H1 (cell line): ENCODE measurements around the gene CFAP20. TPM values are rescaled to one million over a fixed set of nuclear protein-coding genes. Genes with fewer than 3 reads are reported as not detected.

Experiments
- CTCF ChIA-PET: fragments of 300-600 bp; sonication (Branson Sonifier 250); formaldehyde crosslinking; loops from one replicate; lab custom pipeline; 2021; ENCODE audit not compliant: partially characterized antibody; lab: Charles Lee
- POLR2A ChIA-PET: fragments of 300-600 bp; sonication (Branson Sonifier 250); formaldehyde crosslinking; loops from one replicate; lab custom pipeline; 2021; ENCODE audit warnings: inconsistent platforms; ENCODE audit not compliant: partially characterized antibody; lab: Charles Lee
- DNase-seq, 2 experiments: peaks; one replicate each; pipeline versions ENCODE4 v3.0.0 to v3.0.0-alpha.2; 2010 to 2022; ENCODE audit warnings: low spot score in 2 of 2, low read depth in 1 of 2, mixed read lengths in 1 of 2
- FAIRE-seq: peaks from 2 replicates; lab custom pipeline; 2011; peaks lifted over from hg19 to GRCh38; lab: Jason Lieb, UNC
- H2AFZ ChIP-seq: 2 replicates; pipeline ENCODE4 v1.8.1; 2012; ENCODE audit warnings: low read length, inconsistent platforms
- H2AK5ac ChIP-seq: 2 replicates; pipeline ENCODE4 v1.6.1; 2013; ENCODE audit warnings: low read depth, low read length
- H2BK120ac ChIP-seq: replicated peaks from 2 replicates; pipeline ENCODE3; 2013; ENCODE audit warnings: low read depth, low read length, inconsistent platforms
- H2BK12ac ChIP-seq: 2 replicates; pipeline ENCODE4 v1.6.1; 2013; ENCODE audit warnings: low read depth, low read length
- H2BK15ac ChIP-seq: 2 replicates; pipeline ENCODE4 v1.6.1; 2013; ENCODE audit warnings: low read length
- H2BK20ac ChIP-seq: 2 replicates; pipeline ENCODE4 v1.6.1; 2013; ENCODE audit warnings: low read length
- H2BK5ac ChIP-seq: 2 replicates; pipeline ENCODE4 v1.6.1; 2013; ENCODE audit warnings: low read depth, low read length
- H3K14ac ChIP-seq: 2 replicates; pipeline ENCODE4 v1.6.1; 2013; ENCODE audit warnings: inconsistent platforms; ENCODE audit not compliant: insufficient read length
- H3K18ac ChIP-seq: 2 replicates; pipeline ENCODE4 v1.6.1; 2013; ENCODE audit warnings: low read length; ENCODE audit errors: extremely low read depth
- H3K23ac ChIP-seq: 2 replicates; pipeline ENCODE4 v1.6.1; 2013; ENCODE audit warnings: inconsistent platforms; ENCODE audit not compliant: insufficient read length
- H3K23me2 ChIP-seq: 2 replicates; pipeline ENCODE4 v1.6.1; 2013; ENCODE audit warnings: low read depth, low read length
- H3K27ac ChIP-seq: 2 replicates; pipeline ENCODE4 v1.6.1; 2011; ENCODE audit warnings: low read depth, low read length, inconsistent platforms
- H3K27me3 ChIP-seq, 4 experiments: replicated peaks in 1 of 4; 1 replicate in 1 of 4; 2 replicates in 3 of 4; pipeline versions ENCODE4 v1.6.1 to v1.8.1; 2011 to 2013; ENCODE audit warnings: low read length in 3 of 4, mild to moderate bottlenecking in 3 of 4, inconsistent platforms in 2 of 4, mixed read lengths in 2 of 4, moderate library complexity in 1 of 4; ENCODE audit not compliant: control insufficient read depth in 3 of 4, insufficient read depth in 3 of 4; ENCODE audit errors: extremely low read depth in 1 of 4
- H3K36me3 ChIP-seq, 4 experiments: 2 replicates each; pipeline versions ENCODE4 v1.6.1 to v1.8.1; 2011 to 2013; ENCODE audit warnings: mild to moderate bottlenecking in 4 of 4, low read length in 3 of 4, moderate library complexity in 2 of 4, control low read depth in 1 of 4, inconsistent platforms in 1 of 4; ENCODE audit not compliant: insufficient read depth in 4 of 4, control insufficient read depth in 2 of 4
- H3K4ac ChIP-seq: replicated peaks from 2 replicates; pipeline ENCODE3; 2013; ENCODE audit warnings: low read length, low read depth, mixed read lengths, inconsistent platforms; ENCODE audit not compliant: insufficient read length
- H3K4me1 ChIP-seq, 4 experiments: replicated peaks in 1 of 4; 1 replicate in 1 of 4; 2 replicates in 3 of 4; pipeline versions ENCODE4 v1.6.1 to v1.8.1; 2011 to 2013; ENCODE audit warnings: low read length in 3 of 4, inconsistent platforms in 2 of 4, mixed read lengths in 1 of 4; ENCODE audit not compliant: insufficient read depth in 4 of 4, control insufficient read depth in 3 of 4
- H3K4me2 ChIP-seq, 2 experiments: 2 replicates each; pipeline versions ENCODE4 v1.6.1 to v1.8.1; 2011 to 2013; ENCODE audit warnings: low read depth in 2 of 2, low read length in 2 of 2, control low read depth in 1 of 2, inconsistent platforms in 1 of 2, mild to moderate bottlenecking in 1 of 2; ENCODE audit not compliant: insufficient read depth in 1 of 2
- H3K4me3 ChIP-seq, 4 experiments: fragments of 200-600, 300-600 bp in 1 of 4; sonication (generic), shearing (Covaris generic), sonication (Bioruptor Twin) in 1 of 4; 2 replicates each; pipeline versions ENCODE4 v1.5.1 to v1.8.1; 2011 to 2016; ENCODE audit warnings: low read length in 4 of 4, low read depth in 3 of 4, control low read depth in 2 of 4, inconsistent platforms in 2 of 4, mild to moderate bottlenecking in 2 of 4, mixed read lengths in 1 of 4, moderate library complexity in 1 of 4; ENCODE audit not compliant: insufficient read depth in 2 of 4; ENCODE audit errors: extremely low read depth in 1 of 4
- H3K56ac ChIP-seq: replicated peaks from 2 replicates; pipeline ENCODE3; 2013; ENCODE audit warnings: low read depth, mild to moderate bottlenecking, mixed read lengths, low read length, inconsistent platforms; ENCODE audit not compliant: insufficient read length
- H3K79me1 ChIP-seq: 2 replicates; pipeline ENCODE4 v1.6.1; 2013; ENCODE audit warnings: low read depth, low read length, control low read depth
- H3K79me2 ChIP-seq, 2 experiments: 2 replicates each; pipeline versions ENCODE4 v1.6.1 to v1.8.1; 2012 to 2013; ENCODE audit warnings: low read length in 2 of 2, mild to moderate bottlenecking in 2 of 2, inconsistent platforms in 1 of 2; ENCODE audit not compliant: insufficient read depth in 2 of 2, control insufficient read depth in 1 of 2
- H3K9ac ChIP-seq, 4 experiments: replicated peaks in 1 of 4; 1 replicate in 1 of 4; 2 replicates in 3 of 4; pipeline versions ENCODE4 v1.6.1 to v1.8.1; 2011 to 2013; ENCODE audit warnings: low read depth in 3 of 4, low read length in 3 of 4, control low read depth in 2 of 4, mild to moderate bottlenecking in 2 of 4, moderate library complexity in 2 of 4, inconsistent platforms in 1 of 4; ENCODE audit errors: extremely low read depth in 1 of 4
- H3K9me3 ChIP-seq, 2 experiments: 2 replicates each; pipeline versions ENCODE4 v1.6.1 to v1.8.1; 2012 to 2013; ENCODE audit warnings: mild to moderate bottlenecking in 2 of 2, moderate library complexity in 2 of 2, control low read depth in 1 of 2, inconsistent platforms in 1 of 2, low read depth in 1 of 2, low read length in 1 of 2, mixed read lengths in 1 of 2; ENCODE audit not compliant: insufficient read depth in 2 of 2
- H4K20me1 ChIP-seq, 2 experiments: replicated peaks in 1 of 2; 2 replicates each; pipeline versions ENCODE3 to v1.8.1; 2011 to 2013; ENCODE audit warnings: inconsistent platforms in 2 of 2, low read length in 2 of 2, mild to moderate bottlenecking in 1 of 2; ENCODE audit not compliant: insufficient read depth in 2 of 2, control insufficient read depth in 1 of 2
- H4K5ac ChIP-seq: 2 replicates; pipeline ENCODE4 v1.6.1; 2013; ENCODE audit warnings: low read length, low read depth, mixed read lengths, inconsistent platforms; ENCODE audit not compliant: insufficient read length
- H4K8ac ChIP-seq: 2 replicates; pipeline ENCODE4 v1.8.0; 2013; ENCODE audit warnings: mild to moderate bottlenecking, moderate library complexity, low read length, inconsistent platforms; ENCODE audit not compliant: insufficient read depth; ENCODE audit errors: extremely low read depth
- H4K91ac ChIP-seq: replicated peaks from 2 replicates; pipeline ENCODE3; 2013; ENCODE audit warnings: low read length, mixed read lengths, inconsistent platforms; ENCODE audit not compliant: insufficient read length
- BCL11A ChIP-seq, 2 experiments: IDR thresholded peaks; one replicate each; pipeline ENCODE4 v1.6.1; 2011; ENCODE audit warnings: low read depth in 2 of 2, low read length in 2 of 2, mild to moderate bottlenecking in 2 of 2
- CBX8 ChIP-seq: fragments of 300-800, 300-1000 bp; sonication (generic); IDR thresholded peaks from 2 replicates; pipeline ENCODE4 v1.7.1; 2016; ENCODE audit warnings: low read depth, low read length, borderline replicate concordance
- CHD2 ChIP-seq: IDR thresholded peaks from 2 replicates; pipeline ENCODE4 v1.6.1; 2012; ENCODE audit warnings: low read length, improper control_type of control experiment
- CTBP2 ChIP-seq: IDR thresholded peaks from 2 replicates; pipeline ENCODE4 v1.7.0; 2011; ENCODE audit warnings: borderline replicate concordance, mild to moderate bottlenecking, moderate library complexity, mixed read lengths, low read length; ENCODE audit not compliant: insufficient read depth, insufficient read length
- JUN ChIP-seq: IDR thresholded peaks from 2 replicates; pipeline ENCODE4 v1.6.1; 2011; ENCODE audit warnings: low read depth, mild to moderate bottlenecking, improper control_type of control experiment, low read length
- JUND ChIP-seq: IDR thresholded peaks from 2 replicates; pipeline ENCODE4 v1.6.1; 2011; ENCODE audit warnings: mild to moderate bottlenecking, improper control_type of control experiment, low read length
- NANOG ChIP-seq: IDR thresholded peaks from 2 replicates; pipeline ENCODE4 v1.6.1; 2011; ENCODE audit warnings: low read length, low read depth, mild to moderate bottlenecking, inconsistent platforms; ENCODE audit not compliant: insufficient read depth, poor library complexity, severe bottlenecking
- RXRA ChIP-seq: IDR thresholded peaks from 2 replicates; pipeline ENCODE4 v1.6.1; 2011; ENCODE audit warnings: low read depth, mild to moderate bottlenecking, low read length, moderate library complexity; ENCODE audit not compliant: insufficient read depth
- SRF ChIP-seq: IDR thresholded peaks from 2 replicates; pipeline ENCODE4 v1.6.1; 2011; ENCODE audit warnings: mild to moderate bottlenecking, low read depth, low read length, moderate library complexity
- TAF7 ChIP-seq: optimal IDR thresholded peaks from 2 replicates; pipeline ENCODE3; 2011; ENCODE audit warnings: low read depth, mild to moderate bottlenecking, inconsistent platforms, low read length, moderate library complexity, borderline replicate concordance
- TEAD4 ChIP-seq: IDR thresholded peaks from 2 replicates; pipeline ENCODE4 v1.6.1; 2012; ENCODE audit warnings: low read depth, low read length, inconsistent platforms, mixed read lengths
- ZNF274 ChIP-seq: IDR thresholded peaks from 2 replicates; pipeline ENCODE4 v1.7.0; 2012; ENCODE audit warnings: low read length, borderline replicate concordance; ENCODE audit errors: extremely low read depth
- WGBS, 2 experiments: shearing (Covaris generic) in 1 of 2; methylation state at CpG; one replicate each; pipeline versions ENCODE4 v1.1.6 to v1.1.7; 2013 to 2015; ENCODE audit warnings: low lambda C conversion rate in 2 of 2, mixed read lengths in 2 of 2, inconsistent platforms in 1 of 2, low coverage in 1 of 2, missing lambda C conversion rate in 1 of 2; ENCODE audit not compliant: insufficient replicate concordance in 2 of 2, insufficient coverage in 1 of 2, insufficient read length in 1 of 2; ENCODE audit errors: extremely low coverage in 1 of 2, missing lambda C conversion rate in 1 of 2; 5-methylcytosine and 5-hydroxymethylcytosine counted together
- polyA plus RNA-seq, 7 experiments: library from polyadenylated mRNA; depleted of rRNA in 3 of 7; stranded (reverse) in 5 of 7; unstranded in 2 of 7; fragments of >200 nt in 5 of 7; fragments of 200-250 nt in 2 of 7; gene quantifications; 1 replicate in 5 of 7; 2 replicates in 1 of 7; 4 replicates in 1 of 7; pipeline versions ENCODE4 v1.2.1 to v1.2.3, GENCODE V29; 2011 to 2013; ENCODE audit warnings: missing spikeins in 2 of 7, mixed read lengths in 2 of 7
- total RNA-seq: library from RNA; stranded (reverse); fragmentation: NEBNext Ultra II Directional; extraction: Animal tissue kit (Norgen Biotek cat#: 25700); gene quantifications from 2 replicates; pipeline ENCODE4 v1.2.1, GENCODE V29; 2021
- TF ChIP-seq, protein P1 (sequence below): IDR thresholded peaks from 2 replicates; pipeline ENCODE4 v1.6.1; 2012; ENCODE audit warnings: inconsistent platforms

The CFAP20 gene
- total and polyA plus RNA-seq, 2 of the 8 experiments (the other 6 are each of a cell fraction or from before 2014, with no cell fraction given): 45.6 to 65.4 TPM

GRCh38 chr16:58107709-58108108 lies 21.5 kb downstream of the CFAP20 start:
- WGBS, 2 experiments: 81% methylated on average over 2 of the region's 2 CpGs; no CpG with 5 or more reads in 1 of the 2 experiments
- Histone ChIP-seq H2BK20ac (peak overlapping the region; percentile 56; the same call in 1 of the 2 replicates), H4K20me1 (no peaks in the 10 kb centered on the region), H3K23ac (no peak overlapping the region), H3K56ac (no peak overlapping the region), H4K5ac (no peak overlapping the region), H3K18ac (no peak overlapping the region), H3K27ac (no peak overlapping the region), H3K4me2 (peak overlapping the region; percentile 36 to 40; a peak in 3 of 4 replicates), H3K14ac (no peak overlapping the region), H3K4me3 (no peak overlapping the region), H4K8ac (no peak overlapping the region), H3K4me1 (peaks cover 9 to 24% (median 21%) of the 10 kb centered on the region in 4 experiments), H3K79me2 (no peaks in the 10 kb centered on the region), H3K4ac (peak overlapping the region; percentile 89), H2BK5ac (no peak overlapping the region; the same call in 1 of the 2 replicates), H2BK12ac (no peak overlapping the region), H2AFZ (no peak overlapping the region; the same call in 1 of the 2 replicates), H3K23me2 (no peaks in the 10 kb centered on the region), H2AK5ac (0 out of 2 replicates have a peak overlapping the region, but pooled peaks have one; percentile 29), H3K79me1 (no peaks in the 10 kb centered on the region), H3K9ac (no peak overlapping the region), H2BK15ac (peak overlapping the region; percentile 84; the same call in 1 of the 2 replicates), H2BK120ac (no peak overlapping the region), H4K91ac (no peak overlapping the region), H3K27me3 (no peaks in the 10 kb centered on the region), H3K36me3 (no peaks in the 10 kb centered on the region), H3K9me3 (no peaks in the 10 kb centered on the region)
- ChIA-PET CTCF (interaction anchor here (0.6 to 18.9 kb wide), 10 partner anchors 8 to 382 kb away, joined by 3 to 235 read pairs (median 5); no protein-coding TSS in a partner anchor), POLR2A (interaction anchor here (1.0 to 4.7 kb wide), 4 partner anchors 9 to 91 kb away, joined by 3 to 27 read pairs (median 6); partner anchors contain the start of gene CFAP20)
- FAIRE-seq (no peak), DNase-seq (no peak)
- no peak for TF ChIP-seq RXRA
- no peak for TF ChIP-seq TEAD4
- no peak for TF ChIP-seq TAF7
- no peak for TF ChIP-seq CTBP2
- TF ChIP-seq BCL11A (IDR thresholded peaks at IDR 0.05; ENCODE audit: low read depth in 2 of 2, low read length in 2 of 2): no peak
- TF ChIP-seq ZNF274: no peak
- TF ChIP-seq CBX8: no peak
- TF ChIP-seq SRF: no peak
- TF ChIP-seq JUND: no peak
- no peak for TF ChIP-seq NANOG
- TF ChIP-seq, protein P1, sequence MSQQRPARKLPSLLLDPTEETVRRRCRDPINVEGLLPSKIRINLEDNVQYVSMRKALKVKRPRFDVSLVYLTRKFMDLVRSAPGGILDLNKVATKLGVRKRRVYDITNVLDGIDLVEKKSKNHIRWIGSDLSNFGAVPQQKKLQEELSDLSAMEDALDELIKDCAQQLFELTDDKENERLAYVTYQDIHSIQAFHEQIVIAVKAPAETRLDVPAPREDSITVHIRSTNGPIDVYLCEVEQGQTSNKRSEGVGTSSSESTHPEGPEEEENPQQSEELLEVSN: no peak
- no peak for TF ChIP-seq CHD2
- no peak for TF ChIP-seq JUN
